Astrocyte (in vitro differentiated cells and primary cell): ENCODE data around the gene SSU72. TPM values are rescaled to one million over a fixed set of nuclear protein-coding genes. Genes with fewer than 3 reads are reported as not detected.

Experiments used
- DNase-seq: peaks from one replicate; pipeline ENCODE4 v3.0.0-alpha.2; 2010; ENCODE audit warnings: low read depth
- FAIRE-seq: peaks from 2 replicates; lab custom pipeline; 2011; peaks lifted over from hg19 to GRCh38; lab: Jason Lieb, UNC
- H2AFZ ChIP-seq: 2 replicates; pipeline ENCODE4 v1.6.0; 2012; ENCODE audit warnings: low read depth, low read length, inconsistent platforms
- H3K27ac ChIP-seq: 2 replicates; pipeline ENCODE4 v1.5.1; 2011; ENCODE audit warnings: low read depth, low read length, inconsistent platforms
- H3K27me3 ChIP-seq: 2 replicates; pipeline ENCODE4 v1.6.0; 2011; ENCODE audit warnings: low read length, inconsistent platforms; ENCODE audit not compliant: insufficient read depth
- H3K36me3 ChIP-seq: 2 replicates; pipeline ENCODE4 v1.5.1; 2011; ENCODE audit warnings: low read length, inconsistent platforms; ENCODE audit not compliant: insufficient read depth
- H3K4me1 ChIP-seq: 2 replicates; pipeline ENCODE4 v1.5.1; 2011; ENCODE audit warnings: low read length, inconsistent platforms; ENCODE audit not compliant: insufficient read depth
- H3K4me2 ChIP-seq: 2 replicates; pipeline ENCODE4 v1.6.0; 2012; ENCODE audit warnings: low read length, inconsistent platforms
- H3K4me3 ChIP-seq: 2 replicates; pipeline ENCODE4 v1.5.1; 2011; ENCODE audit warnings: low read depth, mild to moderate bottlenecking, low read length, inconsistent platforms; ENCODE audit not compliant: insufficient read depth
- H3K79me2 ChIP-seq: 2 replicates; pipeline ENCODE4 v1.6.0; 2012; ENCODE audit warnings: mild to moderate bottlenecking, low read length, inconsistent platforms; ENCODE audit not compliant: insufficient read depth
- H3K9ac ChIP-seq: 2 replicates; pipeline ENCODE4 v1.6.0; 2012; ENCODE audit warnings: mild to moderate bottlenecking, low read length, inconsistent platforms
- H3K9me3 ChIP-seq: 2 replicates; pipeline ENCODE4 v1.5.1; 2012; ENCODE audit warnings: low read depth, mild to moderate bottlenecking, low read length, inconsistent platforms; ENCODE audit not compliant: insufficient read depth
- H4K20me1 ChIP-seq: 2 replicates; pipeline ENCODE4 v1.6.0; 2012; ENCODE audit warnings: low read length, inconsistent platforms; ENCODE audit not compliant: insufficient read depth
- H3K27ac Mint-ChIP-seq: one replicate; pipeline ENCODE4 v1.8.0; 2021; ENCODE audit warnings: mild to moderate bottlenecking, mixed read lengths; ENCODE audit not compliant: unreplicated experiment
- H3K27me3 Mint-ChIP-seq: one replicate; pipeline ENCODE4 v1.8.0; 2021; ENCODE audit warnings: low read depth, mixed read lengths; ENCODE audit not compliant: unreplicated experiment
- H3K36me3 Mint-ChIP-seq: one replicate; pipeline ENCODE4 v1.8.0; 2021; ENCODE audit warnings: low read depth, mixed read lengths; ENCODE audit not compliant: unreplicated experiment
- H3K4me1 Mint-ChIP-seq: one replicate; pipeline ENCODE4 v1.8.0; 2021; ENCODE audit warnings: low read depth, mixed read lengths; ENCODE audit not compliant: unreplicated experiment
- H3K4me3 Mint-ChIP-seq: one replicate; pipeline ENCODE4 v1.8.0; 2021; ENCODE audit warnings: mild to moderate bottlenecking, moderate library complexity, mixed read lengths; ENCODE audit not compliant: unreplicated experiment
- H3K9me3 Mint-ChIP-seq: one replicate; pipeline ENCODE4 v1.8.0; 2021; ENCODE audit warnings: mild to moderate bottlenecking, mixed read lengths; ENCODE audit not compliant: unreplicated experiment
- EZH2 ChIP-seq: IDR thresholded peaks from 2 replicates; pipeline ENCODE4 v1.6.1; 2012; ENCODE audit warnings: mild to moderate bottlenecking, low read length, inconsistent platforms; ENCODE audit not compliant: insufficient read depth
- total RNA-seq: library from RNA; stranded (reverse); gene quantifications from 2 replicates; pipeline ENCODE4 v1.2.1, GENCODE V29; 2021
- TF ChIP-seq, protein P1 (sequence below): IDR thresholded peaks from 2 replicates; pipeline ENCODE4 v1.5.1; 2011; ENCODE audit warnings: low read depth, mild to moderate bottlenecking, inconsistent platforms, low read length, moderate library complexity; ENCODE audit not compliant: insufficient read depth

The SSU72 gene
- total RNA-seq, 1 donor from 2014 or later = 145 TPM

- H3K36me3 Mint-ChIP-seq = peaks cover 9% of the 10 kb centered on the region
- no peak overlapping the region for H2AFZ ChIP-seq
- H3K9me3 Mint-ChIP-seq = no peaks in the 10 kb centered on the region
- no peak overlapping the region for H3K27ac Mint-ChIP-seq
- peaks cover 35% of the 10 kb centered on the region for H3K79me2 ChIP-seq
- peaks cover 4% of the 10 kb centered on the region for H3K4me1 Mint-ChIP-seq
- no peak for FAIRE-seq
- H3K4me2 ChIP-seq = no peak overlapping the region
- TF ChIP-seq, protein P1, sequence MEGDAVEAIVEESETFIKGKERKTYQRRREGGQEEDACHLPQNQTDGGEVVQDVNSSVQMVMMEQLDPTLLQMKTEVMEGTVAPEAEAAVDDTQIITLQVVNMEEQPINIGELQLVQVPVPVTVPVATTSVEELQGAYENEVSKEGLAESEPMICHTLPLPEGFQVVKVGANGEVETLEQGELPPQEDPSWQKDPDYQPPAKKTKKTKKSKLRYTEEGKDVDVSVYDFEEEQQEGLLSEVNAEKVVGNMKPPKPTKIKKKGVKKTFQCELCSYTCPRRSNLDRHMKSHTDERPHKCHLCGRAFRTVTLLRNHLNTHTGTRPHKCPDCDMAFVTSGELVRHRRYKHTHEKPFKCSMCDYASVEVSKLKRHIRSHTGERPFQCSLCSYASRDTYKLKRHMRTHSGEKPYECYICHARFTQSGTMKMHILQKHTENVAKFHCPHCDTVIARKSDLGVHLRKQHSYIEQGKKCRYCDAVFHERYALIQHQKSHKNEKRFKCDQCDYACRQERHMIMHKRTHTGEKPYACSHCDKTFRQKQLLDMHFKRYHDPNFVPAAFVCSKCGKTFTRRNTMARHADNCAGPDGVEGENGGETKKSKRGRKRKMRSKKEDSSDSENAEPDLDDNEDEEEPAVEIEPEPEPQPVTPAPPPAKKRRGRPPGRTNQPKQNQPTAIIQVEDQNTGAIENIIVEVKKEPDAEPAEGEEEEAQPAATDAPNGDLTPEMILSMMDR = no peak
- TF ChIP-seq EZH2 = no peak
- no peaks in the 10 kb centered on the region for H3K9me3 ChIP-seq
- no peak overlapping the region for H3K27ac ChIP-seq
- no peaks in the 10 kb centered on the region for H3K27me3 ChIP-seq
- H3K9ac ChIP-seq = no peak overlapping the region
- no peak overlapping the region for H3K4me3 Mint-ChIP-seq
- peaks cover 8% of the 10 kb centered on the region for H3K36me3 ChIP-seq
- H3K4me1 ChIP-seq = peaks cover 13% of the 10 kb centered on the region
- H3K4me3 ChIP-seq = no peak overlapping the region
- peaks cover 28% of the 10 kb centered on the region for H4K20me1 ChIP-seq
- no peaks in the 10 kb centered on the region for H3K27me3 Mint-ChIP-seq
- DNase-seq = no peak
Observed at GRCh38 chr1:1537626-1538250, 36.9 kb downstream of the SSU72 start.

GRCh38 chr1:1536938-1537546 lies 37.6 kb downstream of the SSU72 start:
- H3K4me1 Mint-ChIP-seq = peaks cover 4% of the 10 kb centered on the region
- TF ChIP-seq EZH2 = no peak
- TF ChIP-seq, protein P1 = no peak
- Histone ChIP-seq H3K4me3 (no peak overlapping the region), H2AFZ (no peak overlapping the region), H3K4me1 (peaks cover 13% of the 10 kb centered on the region), H3K27me3 (no peaks in the 10 kb centered on the region), H3K36me3 (peaks cover 8% of the 10 kb centered on the region), H3K9me3 (peaks cover under 1% of the 10 kb centered on the region), H4K20me1 (peaks cover 29% of the 10 kb centered on the region), H3K27ac (no peak overlapping the region), H3K79me2 (peaks cover 35% of the 10 kb centered on the region), H3K4me2 (no peak overlapping the region), H3K9ac (no peak overlapping the region)
- DNase-seq (no peak), FAIRE-seq (no peak)
- H3K9me3 Mint-ChIP-seq = peaks cover 2% of the 10 kb centered on the region
- H3K27me3 Mint-ChIP-seq = no peaks in the 10 kb centered on the region
- H3K27ac Mint-ChIP-seq = no peak overlapping the region
- no peak overlapping the region for H3K4me3 Mint-ChIP-seq
- peaks cover 11% of the 10 kb centered on the region for H3K36me3 Mint-ChIP-seq
